Endothelial cell of umbilical vein (primary cell): ENCODE results near the gene ITGA5.

ENCODE experiments used
- CTCF ChIP-seq, 2 donors: IDR thresholded peaks; 1 replicate in 1 of 2; 2 replicates in 1 of 2; pipeline ENCODE4 v1.5.1; 2011; ENCODE audit warnings: low read length in 2 of 2, mild to moderate bottlenecking in 2 of 2, moderate library complexity in 2 of 2, control low read depth in 1 of 2, inconsistent platforms in 1 of 2, low read depth in 1 of 2; ENCODE audit not compliant: insufficient read depth in 1 of 2; ENCODE audit errors: extremely low read depth in 1 of 2
- EZH2 ChIP-seq: IDR thresholded peaks from 2 replicates; pipeline ENCODE4 v1.6.1; 2012; ENCODE audit warnings: borderline replicate concordance, low read depth, mild to moderate bottlenecking, moderate library complexity, low read length, inconsistent platforms; ENCODE audit not compliant: severe bottlenecking
- FOS ChIP-seq: IDR thresholded peaks from 2 replicates; pipeline ENCODE4 v1.6.1; 2011; ENCODE audit warnings: mild to moderate bottlenecking, low read length, moderate library complexity, borderline replicate concordance; ENCODE audit not compliant: insufficient read depth
- GATA2 ChIP-seq: IDR thresholded peaks from 2 replicates; pipeline ENCODE4 v1.7.0; 2011; ENCODE audit warnings: low read depth, mild to moderate bottlenecking, moderate library complexity, mixed read lengths, low read length; ENCODE audit not compliant: insufficient read length, insufficient read depth
- MAX ChIP-seq: IDR thresholded peaks from 2 replicates; pipeline ENCODE4 v1.6.1; 2011; ENCODE audit not compliant: insufficient read depth, insufficient read length
- MYC ChIP-seq: IDR thresholded peaks from one replicate; pipeline ENCODE4 v1.6.1; 2011; ENCODE audit warnings: mild to moderate bottlenecking, low read depth, low read length
- POLR2A ChIP-seq: IDR thresholded peaks from 2 replicates; pipeline ENCODE4 v1.6.1; 2012; ENCODE audit warnings: low read depth, mild to moderate bottlenecking, control low read depth, low read length

DNA sequence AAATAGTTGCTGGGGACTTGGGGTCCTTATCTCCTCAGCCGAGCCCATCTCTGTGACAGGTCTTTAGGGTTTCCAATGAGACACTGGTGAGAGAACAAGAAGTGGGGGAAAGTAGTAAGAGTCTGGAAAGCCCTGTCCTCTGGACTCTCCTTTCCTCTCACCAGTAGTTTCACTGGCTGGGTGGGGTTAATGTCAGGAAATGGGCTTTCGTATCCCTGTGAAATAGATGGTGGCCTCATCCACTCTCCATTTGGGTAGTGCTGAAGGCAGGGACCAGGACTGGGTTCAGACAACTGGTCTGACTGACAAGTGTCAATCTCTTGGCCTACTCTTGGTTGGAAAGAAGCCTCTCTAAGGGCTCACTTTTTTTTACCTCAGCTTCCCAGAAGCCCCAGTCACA is 42.1 kb downstream of the ITGA5 start:
- TF ChIP-seq CTCF (IDR thresholded peaks at IDR 0.05; ENCODE audit: extremely low read depth in 1 of 2, insufficient read depth in 1 of 2, low read depth in 1 of 2, low read length in 2 of 2) (no peak), POLR2A (no peak), GATA2 (no peak), EZH2 (no peak), FOS (no peak), MAX (no peak), MYC (no peak)
